Psoas muscle (tissue), 8 donors: Measurements from ENCODE around the gene CHIC2. TPM values are rescaled to one million over a fixed set of nuclear protein-coding genes. Genes with fewer than 3 reads are reported as not detected.

Experiments
- ATAC-seq, 4 donors: fragments of 200-7000 bp; cut with Tn5 transposase; one replicate each; pipeline ENCODE4 v1.9.1; 2020; ENCODE audit warnings: moderate library complexity in 3 of 4, mild to moderate bottlenecking in 2 of 4
- DNase-seq, 2 donors: peaks; one replicate each; pipeline ENCODE4 v3.0.0-alpha.2; 2020
- H3K27ac ChIP-seq: fragments of 200-600 bp; one replicate; pipeline ENCODE4 v1.8.0; 2022
- H3K27me3 ChIP-seq, 3 donors: fragments of 200-600 bp in 1 of 3; one replicate each; pipeline versions ENCODE4 v1.6.1 to v1.8.0; 2013 to 2022; ENCODE audit warnings: low read length in 2 of 3, mild to moderate bottlenecking in 2 of 3, moderate library complexity in 1 of 3; ENCODE audit not compliant: insufficient read depth in 3 of 3
- H3K36me3 ChIP-seq, 2 donors: fragments of 200-600 bp in 1 of 2; one replicate each; pipeline versions ENCODE4 v1.6.1 to v1.8.0; 2013 to 2022; ENCODE audit warnings: low read depth in 1 of 2, mild to moderate bottlenecking in 1 of 2, moderate library complexity in 1 of 2; ENCODE audit not compliant: insufficient read depth in 1 of 2
- H3K4me1 ChIP-seq: fragments of 200-600 bp; one replicate; pipeline ENCODE4 v1.8.0; 2022
- H3K4me3 ChIP-seq: fragments of 200-600 bp; one replicate; pipeline ENCODE4 v1.8.0; 2022; ENCODE audit warnings: mild to moderate bottlenecking
- H3K9me3 ChIP-seq: fragments of 200-600 bp; one replicate; pipeline ENCODE4 v1.8.0; 2022
- WGBS, 3 donors: extraction: QIAGEN DNeasy Blood & Tissue Kit; methylation state at CpG; one replicate each; pipeline versions ENCODE4 v1.1.6 to v1.1.7; 2013; 5-methylcytosine and 5-hydroxymethylcytosine counted together
- intact Hi-C, 2 donors: fragments of 100-400 bp; cut with DNase I; formaldehyde crosslinking; loops; one replicate each; pipeline versions ENCODE4 v1.11.0 to v1.14.2; 2022
- polyA plus RNA-seq, 3 donors: library from polyadenylated mRNA; stranded (reverse); fragments of 200-250 nt; gene quantifications; one replicate each; pipeline ENCODE4 v1.2.3, GENCODE V29; 2013
- total RNA-seq, 4 donors: library from RNA; stranded (reverse); fragmentation: NEBNext Ultra II Directional in 2 of 4; extraction: Animal tissue kit (Norgen Biotek cat#: 25700) in 2 of 4; gene quantifications; one replicate each; pipeline versions ENCODE4 v1.2.1 to v1.2.4, GENCODE V29; 2021 to 2023
- TF ChIP-seq, protein P1 (sequence below): fragments of 200-600 bp; IDR thresholded peaks from one replicate; pipeline ENCODE4 v1.8.0; 2022; ENCODE audit warnings: antibody characterized with exemption
- donor health status: healthy with polysubstance abuse.
- donor health status: DM: no; HTN: no; CAD: no; lungs with moderate emphysema.
- donor health status: Bipolar disorder and iron deficiency.
- donor health status: healthy.
- donor health status: DM: yes; HTN: yes; CAD: no.
- donor health status: DM: no; HTN: no; CAD: no.
- donor health status: DM: no; HTN: no; CAD: no.
- donor health status: DM: yes; HTN: yes; CAD: no.

Gene CHIC2
- total and polyA plus RNA-seq, 7 donors, result 8.6 to 17.4 (median 10.8) TPM

DNA sequence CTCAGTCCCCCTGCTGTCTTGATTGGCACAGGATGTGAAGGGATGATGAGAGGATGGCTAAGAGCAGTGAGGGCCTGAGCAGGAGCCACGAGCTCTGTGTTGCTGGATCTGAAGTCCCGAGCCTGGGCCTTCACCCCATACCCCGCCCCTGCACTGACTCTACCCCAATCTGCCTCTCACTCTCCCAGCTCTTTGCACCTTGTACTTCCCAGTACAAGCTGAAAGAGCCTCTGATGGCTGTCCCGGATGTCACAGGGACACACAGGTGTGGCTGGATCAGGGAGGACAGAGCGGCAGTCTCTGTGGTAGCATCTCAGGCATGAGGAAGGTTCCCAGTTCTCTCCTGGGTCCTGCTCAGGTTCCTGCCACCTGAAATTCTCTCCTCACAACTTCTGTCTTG is 103.6 kb downstream of the CHIC2 start:
- Histone ChIP-seq H3K36me3 (no peaks in the 10 kb centered on the region), H3K9me3 (no peaks in the 10 kb centered on the region), H3K27ac (no peak overlapping the region), H3K4me1 (no peaks in the 10 kb centered on the region), H3K4me3 (no peak overlapping the region), H3K27me3 (no peaks in the 10 kb centered on the region)
- DNase-seq (no peak), ATAC-seq (no peak)
- intact Hi-C loops, result no loop called here
- 83 to 91% (median 89%) methylated on average over 5 of the region's 5 CpGs for WGBS, 3 donors
- TF ChIP-seq, protein P1, sequence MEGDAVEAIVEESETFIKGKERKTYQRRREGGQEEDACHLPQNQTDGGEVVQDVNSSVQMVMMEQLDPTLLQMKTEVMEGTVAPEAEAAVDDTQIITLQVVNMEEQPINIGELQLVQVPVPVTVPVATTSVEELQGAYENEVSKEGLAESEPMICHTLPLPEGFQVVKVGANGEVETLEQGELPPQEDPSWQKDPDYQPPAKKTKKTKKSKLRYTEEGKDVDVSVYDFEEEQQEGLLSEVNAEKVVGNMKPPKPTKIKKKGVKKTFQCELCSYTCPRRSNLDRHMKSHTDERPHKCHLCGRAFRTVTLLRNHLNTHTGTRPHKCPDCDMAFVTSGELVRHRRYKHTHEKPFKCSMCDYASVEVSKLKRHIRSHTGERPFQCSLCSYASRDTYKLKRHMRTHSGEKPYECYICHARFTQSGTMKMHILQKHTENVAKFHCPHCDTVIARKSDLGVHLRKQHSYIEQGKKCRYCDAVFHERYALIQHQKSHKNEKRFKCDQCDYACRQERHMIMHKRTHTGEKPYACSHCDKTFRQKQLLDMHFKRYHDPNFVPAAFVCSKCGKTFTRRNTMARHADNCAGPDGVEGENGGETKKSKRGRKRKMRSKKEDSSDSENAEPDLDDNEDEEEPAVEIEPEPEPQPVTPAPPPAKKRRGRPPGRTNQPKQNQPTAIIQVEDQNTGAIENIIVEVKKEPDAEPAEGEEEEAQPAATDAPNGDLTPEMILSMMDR, result no peak

Other genes starting within 250 kb of the CHIC2 start
- not detected for gene GSX2, start 35.6 kb upstream of the CHIC2 start, total RNA-seq
- gene GSX2, start 35.6 kb upstream of the CHIC2 start, polyA plus RNA-seq, result not detected
- gene PDGFRA, start 164.7 kb upstream of the CHIC2 start, total RNA-seq, result 10 to 100 TPM; 12.9 to 32.6 (median 19.2) TPM
- gene PDGFRA, start 164.7 kb upstream of the CHIC2 start, polyA plus RNA-seq, result 1 to 10 TPM; 3.1 to 5.1 (median 3.6) TPM